Fibroblast of peridontal ligament (primary cell): Measurements from ENCODE around the gene RNF224.

Experiments
- DNase-seq: peaks from one replicate; pipeline ENCODE4 v3.0.0-alpha.2; 2010; ENCODE audit errors: extremely low read depth

Gene RNF224

GRCh38 chr9:137273611-137274320, 46.5 kb downstream of the RNF224 start:
- DNase-seq, result no peak

GRCh38 chr9:137275203-137275587, 47.9 kb downstream of the RNF224 start:
- no peak for DNase-seq

GRCh38 chr9:137275588-137276472, 48.5 kb downstream of the RNF224 start:
- no peak for DNase-seq

- peak; percentile 29 for DNase-seq
Measured at GRCh38 chr9:137276473-137277328, 49.4 kb downstream of the RNF224 start.

GRCh38 chr9:137277329-137278041, 50.2 kb downstream of the RNF224 start, which contains the start of gene TOR4A:
Gene TOR4A (plus strand): TSS chr9:137277726. CDS start chr9:137278690, 964 bp downstream.
- no peak for DNase-seq

GRCh38 chr9:137278061-137278701, 50.9 kb downstream of the RNF224 start:
- DNase-seq, result no peak
